Right lobe of liver (tissue), 4 donors: ENCODE results near the gene C11orf21.

ENCODE experiments used
- CTCF ChIP-seq, 4 donors: fragments of 200-600 bp in 3 of 4; fragments of 450-650 bp in 1 of 4; IDR thresholded peaks; one replicate each; pipeline versions ENCODE4 v1.5.1 to v1.8.0; 2016 to 2022; ENCODE audit warnings: antibody characterized with exemption in 4 of 4, mild to moderate bottlenecking in 2 of 4
- POLR2A ChIP-seq: fragments of 450-650 bp; IDR thresholded peaks from one replicate; pipeline ENCODE4 v1.6.1; 2017; ENCODE audit warnings: antibody characterized with exemption, mild to moderate bottlenecking
- donor health status: DM: no; HTN: no; CAD: no.
- donor health status: DM: no; HTN: no; CAD: no.
- donor health status: DM: no; HTN: yes; CAD: no.

- TF ChIP-seq CTCF (IDR thresholded peaks at IDR 0.05) = no peak
- TF ChIP-seq POLR2A = no peak
Observed at GRCh38 chr11:2312232-2313042, 10.7 kb upstream of the C11orf21 start.
